Activated CD8-positive, alpha-beta memory T cell treated with anti-CD3 and anti-CD28 coated beads for 24 hours (primary cell): Measurements from ENCODE around the gene RNASEL.
"Not testable (repeated sequence)": the region's sequence is repeated elsewhere in the genome, so short reads cannot be mapped to it uniquely, and the experiment has no call there.

Experiments
- DNase-seq: peaks from one replicate; pipeline ENCODE4 v3.0.0-alpha.2; 2020

RNASEL gene

GRCh38 chr1:182560392-182560984 is 28.6 kb downstream of the RNASEL start:
- no peak for DNase-seq

- no peak for DNase-seq
Measured at GRCh38 chr1:182556279-182556678, 32.8 kb downstream of the RNASEL start.

GRCh38 chr1:182555493-182555892 is 33.6 kb downstream of the RNASEL start:
- DNase-seq: no peak

- DNase-seq: no peak
Measured at GRCh38 chr1:182552527-182552926, 36.5 kb downstream of the RNASEL start.

GRCh38 chr1:182549811-182550210 is 39.2 kb downstream of the RNASEL start:
- no peak for DNase-seq

- no peak for DNase-seq
Measured at GRCh38 chr1:182549346-182549745, 39.7 kb downstream of the RNASEL start.

- DNase-seq: no peak
Measured at GRCh38 chr1:182533896-182534295, 55.2 kb downstream of the RNASEL start.

GRCh38 chr1:182528206-182528605 is 60.9 kb downstream of the RNASEL start:
- DNase-seq: not testable (repeated sequence)

GRCh38 chr1:182527680-182528079 is 61.4 kb downstream of the RNASEL start:
- no peak for DNase-seq

- no peak for DNase-seq
Measured at GRCh38 chr1:182525342-182525741, 63.7 kb downstream of the RNASEL start.
